ENCODE measurements around the gene AGPAT3. TPM values are rescaled to one million over a fixed set of nuclear protein-coding genes. Genes with fewer than 3 reads are reported as not detected.

The AGPAT3 gene
- polyA plus RNA-seq, 1 experiment = 36.1 TPM

DNA sequence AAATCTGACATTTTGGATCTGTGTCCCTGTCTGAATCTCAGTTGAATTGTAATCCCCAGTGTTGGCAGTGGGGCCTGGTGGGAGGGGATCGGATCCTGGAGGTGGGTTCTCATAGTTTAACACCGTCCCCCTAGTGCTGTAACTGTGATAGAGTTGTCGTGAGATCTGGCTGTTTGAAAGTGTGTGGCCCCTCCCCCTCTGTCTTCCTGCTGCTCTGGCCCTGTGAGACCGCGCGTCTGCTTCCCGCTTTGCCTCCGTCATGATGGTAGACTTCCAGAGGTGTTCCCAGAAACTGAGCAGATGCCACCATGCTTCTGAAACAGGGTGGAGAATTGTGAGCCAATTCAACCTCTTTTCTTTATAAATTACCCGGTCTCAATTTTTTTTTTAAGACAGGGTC lies 25.0 kb downstream of the AGPAT3 start:
- Histone ChIP-seq H3K27ac (ENCODE audit: low read depth, low read length) (no peak overlapping the region), H3K4me3 (ENCODE audit: low read depth, low read length) (no peak overlapping the region), H3K9me3 (ENCODE audit: control insufficient read depth, insufficient read depth, low read length) (peaks cover 10% of the 10 kb centered on the region; the same call in 1 of the 2 replicates), H3K27me3 (ENCODE audit: control insufficient read depth, insufficient read depth, low read length) (no peaks in the 10 kb centered on the region)
- ChIA-PET POLR2A (no interaction called here), CTCF (no interaction called here)
- TF ChIP-seq, protein P1, sequence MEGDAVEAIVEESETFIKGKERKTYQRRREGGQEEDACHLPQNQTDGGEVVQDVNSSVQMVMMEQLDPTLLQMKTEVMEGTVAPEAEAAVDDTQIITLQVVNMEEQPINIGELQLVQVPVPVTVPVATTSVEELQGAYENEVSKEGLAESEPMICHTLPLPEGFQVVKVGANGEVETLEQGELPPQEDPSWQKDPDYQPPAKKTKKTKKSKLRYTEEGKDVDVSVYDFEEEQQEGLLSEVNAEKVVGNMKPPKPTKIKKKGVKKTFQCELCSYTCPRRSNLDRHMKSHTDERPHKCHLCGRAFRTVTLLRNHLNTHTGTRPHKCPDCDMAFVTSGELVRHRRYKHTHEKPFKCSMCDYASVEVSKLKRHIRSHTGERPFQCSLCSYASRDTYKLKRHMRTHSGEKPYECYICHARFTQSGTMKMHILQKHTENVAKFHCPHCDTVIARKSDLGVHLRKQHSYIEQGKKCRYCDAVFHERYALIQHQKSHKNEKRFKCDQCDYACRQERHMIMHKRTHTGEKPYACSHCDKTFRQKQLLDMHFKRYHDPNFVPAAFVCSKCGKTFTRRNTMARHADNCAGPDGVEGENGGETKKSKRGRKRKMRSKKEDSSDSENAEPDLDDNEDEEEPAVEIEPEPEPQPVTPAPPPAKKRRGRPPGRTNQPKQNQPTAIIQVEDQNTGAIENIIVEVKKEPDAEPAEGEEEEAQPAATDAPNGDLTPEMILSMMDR (IDR thresholded peaks at IDR 0.05; ENCODE audit: low read depth, low read length) = no peak
- DNase-seq (ENCODE audit: low read depth, low spot score) = no peak

DNA sequence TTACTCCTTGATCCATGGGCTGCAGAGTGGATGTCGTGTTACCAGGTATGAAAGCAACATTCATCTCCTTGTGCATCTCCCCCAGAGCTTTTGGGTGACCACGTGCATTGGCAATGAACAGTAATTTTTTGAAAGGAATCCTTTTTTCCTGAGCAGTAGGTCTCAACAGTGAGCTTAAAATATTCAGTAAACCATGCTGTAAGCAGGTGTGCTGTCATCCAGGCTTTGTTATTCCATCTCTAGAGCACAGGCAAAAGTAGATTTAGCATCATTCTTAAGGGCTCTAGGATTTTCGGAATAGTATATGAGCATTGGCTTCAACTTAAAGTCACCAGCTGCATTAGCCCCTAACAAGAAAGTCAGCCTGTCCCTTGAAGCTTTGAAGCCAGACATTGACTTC lies 27.3 kb downstream of the AGPAT3 start:
- TF ChIP-seq, protein P1 (IDR thresholded peaks at IDR 0.05; ENCODE audit: low read depth, low read length) = no peak
- ChIA-PET POLR2A (no interaction called here), CTCF (no interaction called here)
- no peak overlapping the region for H3K4me3 ChIP-seq (ENCODE audit: low read depth, low read length)
- no peaks in the 10 kb centered on the region for H3K27me3 ChIP-seq (ENCODE audit: control insufficient read depth, insufficient read depth, low read length)
- H3K27ac ChIP-seq (ENCODE audit: low read depth, low read length) = no peak overlapping the region
- DNase-seq (ENCODE audit: low read depth, low spot score) = no peak
- H3K9me3 ChIP-seq (ENCODE audit: control insufficient read depth, insufficient read depth, low read length) = peaks cover 10% of the 10 kb centered on the region

DNA sequence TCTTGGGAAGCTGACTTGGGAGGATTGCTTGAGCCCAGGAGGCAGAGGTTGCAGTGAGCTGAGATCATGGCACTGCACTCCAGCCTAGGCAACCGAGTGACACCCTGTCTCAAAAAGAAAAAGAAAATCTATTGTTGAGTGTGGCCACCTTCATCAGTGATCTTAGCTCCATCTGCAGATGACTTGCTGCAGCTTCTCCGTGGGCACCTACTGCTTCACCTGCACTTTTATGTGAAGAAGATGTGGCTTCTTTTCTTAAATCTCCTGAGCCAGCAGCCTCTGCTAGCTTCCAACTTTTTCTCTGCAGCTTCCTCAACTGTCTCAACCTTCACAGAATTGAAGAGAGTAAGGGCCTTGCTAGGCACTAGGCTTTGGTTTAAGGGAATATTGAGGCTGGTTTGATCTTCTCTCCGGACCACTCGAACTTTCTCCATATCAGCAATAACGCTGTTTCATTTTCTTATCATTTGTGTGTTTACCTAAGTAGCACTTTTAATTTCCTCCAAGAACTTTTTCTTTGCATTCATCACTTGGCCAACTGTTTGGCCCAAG lies 28.0 kb downstream of the AGPAT3 start:
- DNase-seq (ENCODE audit: low read depth, low spot score) = no peak
- ChIA-PET POLR2A (no interaction called here), CTCF (interaction anchor here (0.5 kb wide), 1 partner anchor 83 kb away, joined by 3 read pairs; no protein-coding TSS in a partner anchor)
- no peak overlapping the region for H3K27ac ChIP-seq (ENCODE audit: low read depth, low read length)
- H3K4me3 ChIP-seq (ENCODE audit: low read depth, low read length) = no peak overlapping the region
- no peaks in the 10 kb centered on the region for H3K27me3 ChIP-seq (ENCODE audit: control insufficient read depth, insufficient read depth, low read length)
- TF ChIP-seq, protein P1 (IDR thresholded peaks at IDR 0.05; ENCODE audit: low read depth, low read length) = no peak
- peaks cover 10% of the 10 kb centered on the region for H3K9me3 ChIP-seq (ENCODE audit: control insufficient read depth, insufficient read depth, low read length)

DNA sequence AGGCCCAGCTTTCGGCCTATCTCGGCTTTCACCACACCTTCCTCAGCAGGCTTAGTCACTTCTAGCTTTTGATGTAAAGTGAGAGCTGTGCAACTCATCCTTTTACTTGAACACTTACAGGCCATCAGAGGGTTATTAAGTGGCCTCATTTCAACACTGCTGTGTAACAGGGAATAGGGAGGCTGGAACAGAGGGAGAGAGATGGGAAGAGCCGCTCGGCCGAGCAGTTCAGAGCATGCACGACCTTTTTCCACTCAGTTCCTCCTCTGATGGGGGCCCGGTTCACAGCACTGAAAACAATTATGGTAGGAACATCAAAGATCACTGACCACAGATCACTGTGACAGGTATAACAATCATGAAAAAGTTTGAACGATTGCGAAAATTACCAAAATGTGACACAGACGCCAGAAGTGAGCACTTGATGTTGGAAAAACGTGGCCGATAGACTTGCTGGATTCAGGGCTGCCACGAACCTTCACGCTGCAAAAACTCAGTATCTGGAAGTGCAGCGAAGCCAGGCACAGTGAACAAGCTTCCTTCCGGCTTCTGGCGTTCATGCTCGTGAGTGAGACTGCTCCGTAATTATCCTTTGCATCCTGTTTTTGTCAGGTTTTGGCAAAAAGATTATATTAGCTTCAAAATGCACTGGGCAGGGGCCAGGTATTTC lies 28.6 kb downstream of the AGPAT3 start:
- CTCF ChIA-PET = interaction anchor here (0.5 to 0.6 kb wide), 2 partner anchors 104 to 900 kb away, joined by 3 read pairs; no protein-coding TSS in a partner anchor

More for the DNA sequence above, 28.6 kb downstream of the AGPAT3 start:
- Histone ChIP-seq H3K27me3 (ENCODE audit: control insufficient read depth, insufficient read depth, low read length) (no peaks in the 10 kb centered on the region), H3K27ac (ENCODE audit: low read depth, low read length) (no peak overlapping the region), H3K4me3 (ENCODE audit: low read depth, low read length) (no peak overlapping the region), H3K9me3 (ENCODE audit: control insufficient read depth, insufficient read depth, low read length) (peaks cover 10% of the 10 kb centered on the region)
- no peak for DNase-seq (ENCODE audit: low read depth, low spot score)
- TF ChIP-seq, protein P1 (IDR thresholded peaks at IDR 0.05; ENCODE audit: low read depth, low read length) = no peak
- POLR2A ChIA-PET = interaction anchor here (0.9 kb wide), 1 partner anchor 95 kb away, joined by 4 read pairs; no protein-coding TSS in a partner anchor

Data from AG04450 (cell line).